DMS 273 (cell line): Measurements from ENCODE around the gene PIANP.
"Not testable (repeated sequence)": the region's sequence is repeated elsewhere in the genome, so short reads cannot be mapped to it uniquely, and the experiment has no call there.

Experiments
- DNase-seq: peaks from one replicate; lab custom pipeline; 2025; ENCODE audit not compliant: unreplicated experiment; lab: John Stamatoyannopoulos, UW

PIANP gene

GRCh38 chr12:6708351-6708750 lies 7.7 kb upstream of the PIANP start:
- not testable (repeated sequence) for DNase-seq

GRCh38 chr12:6703631-6704030 lies 3.0 kb upstream of the PIANP start:
- peak; percentile 51 for DNase-seq

- DNase-seq = no peak
These were observed 608 bp upstream of the PIANP start for GRCh38 chr12:6701078-6701768.

GRCh38 chr12:6699989-6700645 lies 498 bp downstream of the PIANP start:
- DNase-seq = peak; percentile 35

- DNase-seq = no peak
These were observed 1.2 kb downstream of the PIANP start for GRCh38 chr12:6699259-6699988.

- no peak for DNase-seq
These were observed 2.1 kb downstream of the PIANP start for GRCh38 chr12:6698352-6699046.

- DNase-seq = peak; percentile 75
These were observed 2.8 kb downstream of the PIANP start for GRCh38 chr12:6697584-6698351.

- DNase-seq = no peak
These were observed 3.7 kb downstream of the PIANP start for GRCh38 chr12:6696690-6697583.

- DNase-seq = no peak
These were observed 5.1 kb downstream of the PIANP start for GRCh38 chr12:6695313-6696045.

GRCh38 chr12:6694701-6695100 lies 5.9 kb downstream of the PIANP start:
- DNase-seq = no peak

GRCh38 chr12:6693832-6694355 lies 6.7 kb downstream of the PIANP start:
- no peak for DNase-seq

GRCh38 chr12:6692888-6693287 lies 7.7 kb downstream of the PIANP start:
- peak; percentile 4 for DNase-seq

GRCh38 chr12:6691473-6691872 lies 9.1 kb downstream of the PIANP start:
- DNase-seq = no peak

GRCh38 chr12:6688999-6689882 lies 11.4 kb downstream of the PIANP start, which contains the start of gene ZNF384:
Gene ZNF384, minus strand, starts transcription at chr12:6689375. Its CDS starts 9,855 bp downstream, at chr12:6679520.
- DNase-seq = peak; percentile 98

- peak; percentile 68 for DNase-seq
These were observed 12.0 kb downstream of the PIANP start for GRCh38 chr12:6688543-6688998.

- DNase-seq = no peak
These were observed 14.8 kb downstream of the PIANP start for GRCh38 chr12:6685814-6686213.

GRCh38 chr12:6684609-6685008 lies 16.0 kb downstream of the PIANP start:
- peak; percentile 66 for DNase-seq

- no peak for DNase-seq
These were observed 23.7 kb downstream of the PIANP start for GRCh38 chr12:6676962-6677361.
